ENCODE measurements around the gene RFPL3.

GRCh38 chr22:32333141-32333768 lies 24.4 kb upstream of the RFPL3 start:
- no peak for TF ChIP-seq POLR2A (IDR thresholded peaks at IDR 0.05; ENCODE audit: low read length)
- no peak for TF ChIP-seq GATA1 (IDR thresholded peaks at IDR 0.05; ENCODE audit: low read depth, low read length)
